Gastrocnemius medialis (tissue), 4 donors: ENCODE measurements around the gene DPYD.

Experiments
- CTCF ChIP-seq, 5 experiments: fragments of 450-650 bp in 3 of 5; fragments of 200-600 bp in 2 of 5; sonication (generic) in 2 of 5; IDR thresholded peaks in 4 of 5; conservative IDR thresholded peaks in 1 of 5; 1 replicate in 4 of 5; 2 replicates in 1 of 5; pipeline ENCODE4 v1.5.1; 2016 to 2019; ENCODE audit warnings: antibody characterized with exemption in 5 of 5, mild to moderate bottlenecking in 3 of 5, moderate library complexity in 3 of 5
- POLR2A ChIP-seq, 2 donors: fragments of 450-650 bp; IDR thresholded peaks; one replicate each; pipeline ENCODE4 v1.6.1; 2017; ENCODE audit warnings: antibody characterized with exemption in 2 of 2, mild to moderate bottlenecking in 2 of 2, moderate library complexity in 2 of 2

- no peak for TF ChIP-seq CTCF (IDR thresholded peaks at IDR 0.05 in 4 of 5, conservative IDR thresholded peaks at IDR 0.05 in 1 of 5)
- TF ChIP-seq POLR2A (IDR thresholded peaks at IDR 0.05): no peak
Measured at GRCh38 chr1:97139512-97139911, 781.3 kb downstream of the DPYD start.
